Activated CD4-positive, alpha-beta T cell treated with anti-CD3 and anti-CD28 coated beads for 48 hours (primary cell): Measurements from ENCODE around the gene ERC2.

ENCODE experiments used
- DNase-seq: peaks from one replicate; pipeline ENCODE4 v3.0.0-alpha.2; 2020

The ERC2 gene

DNA sequence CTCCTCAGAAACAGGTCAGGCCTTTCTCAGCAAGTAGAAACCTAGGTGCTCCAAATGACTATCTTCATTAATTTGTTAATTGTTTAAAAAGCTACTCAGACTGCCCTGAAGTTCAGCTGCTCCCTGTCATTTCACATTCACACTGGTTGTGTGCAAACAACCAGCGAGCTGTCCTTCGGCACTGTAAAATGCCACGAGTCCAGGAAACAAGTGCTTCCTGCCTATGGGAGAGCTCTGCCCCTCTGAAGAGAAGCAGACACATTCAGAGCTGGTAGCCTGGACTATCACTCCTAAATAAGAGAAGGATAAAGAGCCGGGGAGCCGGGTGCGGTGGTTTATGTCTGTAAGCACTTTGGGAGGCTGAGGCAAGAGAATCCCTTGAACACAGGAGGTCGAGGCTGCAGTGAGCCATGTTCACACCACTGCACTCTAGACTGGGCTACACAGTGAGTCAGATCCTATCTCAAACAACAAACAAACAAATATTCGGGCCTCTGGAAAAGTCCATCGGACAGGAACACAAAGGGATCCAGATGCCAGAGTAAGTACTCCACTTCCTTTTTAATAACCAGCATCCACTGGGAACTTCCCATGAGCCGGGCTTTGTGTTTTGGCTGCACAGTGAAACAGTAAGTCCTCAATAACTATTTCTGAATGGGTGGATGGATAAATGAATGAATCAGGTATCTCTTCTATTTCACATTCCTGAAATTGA lies 866.7 kb downstream of the ERC2 start:
- DNase-seq: no peak

DNA sequence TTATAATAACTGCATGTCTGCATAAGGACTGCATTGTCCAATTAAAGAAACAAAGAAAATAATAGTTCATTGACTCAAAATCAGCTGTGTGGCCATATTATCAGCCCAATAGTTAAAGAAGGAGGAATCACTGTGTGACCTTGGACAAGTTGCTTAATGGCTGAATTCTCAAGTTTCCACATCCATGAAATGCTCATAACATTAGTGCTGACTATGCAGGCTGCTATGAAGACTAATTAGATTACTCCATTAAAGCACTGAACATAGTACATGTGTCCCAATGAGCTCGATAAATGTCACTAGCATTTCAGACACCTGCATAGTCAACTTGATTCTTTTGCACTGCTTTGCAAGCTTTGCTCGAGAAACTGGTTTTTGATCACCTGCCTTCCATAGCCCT lies 870.0 kb downstream of the ERC2 start:
- DNase-seq: no peak

DNA sequence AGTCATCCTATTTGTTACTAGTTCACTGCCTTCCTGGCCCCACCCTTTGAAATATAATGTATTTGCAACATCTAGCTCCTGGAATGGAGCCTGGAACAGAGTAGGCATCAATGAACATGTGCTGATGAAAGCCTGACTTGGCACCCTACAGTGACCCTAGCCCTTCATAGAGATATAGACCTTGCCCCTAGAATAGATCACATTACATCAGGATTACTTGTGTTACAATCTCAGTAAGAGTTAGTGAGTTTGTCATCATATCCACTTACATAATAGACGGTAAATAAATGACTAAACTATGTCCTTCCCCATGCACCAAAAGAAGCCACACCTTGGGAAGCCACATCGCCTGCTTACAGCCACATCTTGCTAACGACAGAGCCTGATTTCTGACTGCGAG lies 870.6 kb downstream of the ERC2 start:
- no peak for DNase-seq

DNA sequence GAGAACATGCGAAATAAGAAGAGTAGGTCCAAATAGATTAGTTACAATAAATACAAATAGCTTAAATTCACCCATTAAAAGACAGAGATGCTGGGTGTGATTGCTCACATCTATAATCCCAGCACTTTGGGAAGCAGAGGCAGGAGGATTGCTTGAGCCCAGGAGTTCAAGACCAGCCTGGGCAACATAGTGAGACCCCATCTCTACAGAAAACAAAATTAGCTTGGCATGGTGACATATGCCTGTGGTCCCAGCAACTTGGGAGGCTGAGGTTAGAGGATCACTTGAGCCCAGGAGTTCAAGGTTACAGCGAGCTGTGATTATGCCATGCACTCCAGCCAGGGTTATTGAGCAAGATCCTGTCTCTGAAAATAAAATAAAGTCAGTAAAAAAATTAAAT lies 872.1 kb downstream of the ERC2 start:
- no peak for DNase-seq

DNA sequence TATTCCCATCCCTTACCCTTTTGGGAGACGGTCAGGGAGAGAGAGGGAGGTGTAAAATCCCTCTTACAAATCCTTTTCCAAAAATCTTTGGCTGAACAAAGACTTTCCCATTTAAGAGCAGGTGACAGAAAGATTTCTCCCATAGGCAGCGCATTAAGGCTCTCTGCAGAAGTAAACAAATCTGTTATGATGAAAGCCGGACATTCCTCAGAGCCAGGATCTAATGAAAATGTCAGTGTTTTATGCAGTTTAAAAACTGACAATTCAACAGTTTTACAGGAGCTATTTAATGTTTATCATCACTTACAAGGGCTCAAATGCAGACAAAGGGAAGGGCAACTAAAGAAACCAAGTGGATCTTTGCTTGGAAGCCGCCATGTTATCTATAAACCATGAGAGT lies 872.8 kb downstream of the ERC2 start:
- no peak for DNase-seq

DNA sequence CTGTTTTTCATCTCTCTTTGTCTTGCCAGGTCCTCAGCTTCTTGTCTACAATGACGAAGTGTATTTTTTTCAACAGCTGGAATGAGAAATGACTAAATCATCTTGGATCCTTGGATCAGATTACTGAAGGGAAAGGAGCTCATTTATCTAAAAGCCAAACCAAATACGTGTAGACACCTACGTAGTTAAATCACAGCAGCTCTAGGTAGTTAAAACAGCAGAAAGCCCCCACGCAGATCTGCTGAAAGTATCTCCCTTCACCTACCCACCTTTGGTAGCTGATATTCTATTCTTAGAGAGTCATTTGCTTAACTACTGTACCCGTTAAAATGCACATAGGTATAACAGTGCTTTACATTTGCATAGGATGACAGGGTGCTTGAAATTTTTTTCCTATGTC lies 875.7 kb downstream of the ERC2 start:
- no peak for DNase-seq

DNA sequence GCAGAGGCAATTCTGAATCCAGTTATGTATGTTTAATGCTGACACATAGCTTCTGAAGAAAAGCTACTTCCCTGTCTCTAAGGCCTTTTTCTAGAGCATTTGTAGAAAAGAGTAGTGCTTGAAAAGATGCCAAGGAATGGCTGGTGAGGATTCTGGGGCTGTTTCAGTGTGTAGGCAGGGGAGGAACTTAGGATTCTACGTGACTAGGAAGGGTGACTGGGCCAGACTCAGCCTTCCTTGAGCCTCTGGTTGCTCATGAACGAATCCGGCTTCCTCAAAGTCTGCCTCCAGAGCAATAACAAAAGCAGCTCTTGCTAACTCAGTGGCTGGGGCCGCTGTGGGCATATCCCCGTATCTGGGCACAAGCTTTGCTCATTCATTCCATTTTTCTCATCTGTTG lies 876.4 kb downstream of the ERC2 start:
- DNase-seq: no peak

DNA sequence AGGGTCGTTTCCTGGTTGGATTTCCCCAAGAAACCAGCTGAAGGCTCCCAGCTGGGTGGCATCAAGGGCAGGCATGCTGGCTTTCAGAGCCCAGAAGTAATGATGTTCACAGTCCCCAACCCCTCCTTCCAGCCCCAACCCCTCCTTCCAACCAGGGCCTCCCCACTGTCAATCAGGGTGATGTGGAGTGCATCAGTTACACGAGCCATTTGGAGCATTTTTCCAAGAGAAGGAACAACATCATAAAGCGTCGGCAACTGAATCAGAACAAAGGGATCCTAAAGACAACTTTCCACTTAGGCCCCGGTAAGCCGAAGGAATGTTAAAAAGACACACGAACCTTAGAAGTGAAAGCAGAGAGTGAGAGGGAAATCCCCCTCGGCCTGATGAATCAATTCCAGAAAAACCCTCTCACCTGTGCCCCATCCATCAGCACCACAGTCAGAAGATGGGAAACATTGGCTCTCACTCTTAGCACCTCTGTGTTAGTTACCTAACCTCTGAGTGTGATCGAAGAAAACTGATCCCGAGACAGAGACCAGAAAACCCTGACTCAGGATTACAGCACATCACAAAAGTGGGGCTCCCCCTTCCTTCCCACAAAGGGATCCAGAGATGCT lies 880.0 kb downstream of the ERC2 start:
- DNase-seq: no peak

DNA sequence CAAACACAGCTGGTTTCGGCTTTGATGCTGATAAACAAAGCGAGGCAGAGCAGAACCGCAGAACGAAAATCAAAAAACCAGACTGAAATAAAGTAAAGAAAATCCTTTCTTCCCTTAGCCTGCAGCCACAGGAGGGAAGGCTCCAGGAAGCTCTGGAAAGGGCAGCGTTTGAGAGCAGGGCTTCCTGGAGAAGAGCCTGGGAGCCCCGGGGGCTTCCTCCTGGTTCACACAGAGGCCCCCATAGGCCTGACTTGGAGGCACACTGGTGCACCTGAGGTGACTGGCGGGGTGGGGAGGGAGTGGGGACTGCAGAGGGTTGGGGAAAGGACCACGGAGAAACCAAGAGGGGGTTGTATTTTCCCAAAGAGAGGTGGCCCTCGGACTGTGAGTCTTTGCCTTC lies 882.4 kb downstream of the ERC2 start:
- DNase-seq: no peak

DNA sequence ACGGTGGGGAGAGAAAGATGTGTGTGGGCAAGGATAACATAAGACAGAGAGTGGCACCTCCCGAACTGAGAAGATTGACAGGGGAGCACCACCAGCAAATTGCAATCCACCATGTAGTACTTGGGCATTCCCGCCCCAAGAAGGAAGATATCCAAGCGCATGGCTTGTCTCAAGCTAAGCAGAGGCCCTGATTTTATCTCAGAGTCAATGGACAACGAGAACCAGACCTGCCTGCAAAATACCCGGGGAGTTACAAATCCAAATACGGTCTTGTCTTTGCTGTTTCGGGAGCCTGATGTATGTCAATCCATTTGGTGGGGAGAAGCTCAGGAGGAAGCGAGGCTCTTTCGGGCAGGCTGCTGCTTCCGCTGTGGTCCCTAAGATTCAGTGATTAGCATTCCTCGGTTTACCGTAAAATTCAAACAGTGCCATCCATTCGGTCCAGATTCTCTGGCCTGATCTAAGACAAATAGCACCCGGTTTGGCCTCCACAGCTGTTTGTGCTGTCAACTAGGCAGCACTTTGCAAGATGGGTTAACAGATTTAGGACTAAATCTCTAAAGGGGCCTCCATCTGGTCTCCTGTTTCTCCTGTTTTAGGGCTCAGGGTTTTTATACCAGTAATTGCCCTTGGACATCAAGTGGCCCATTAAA lies 883.4 kb downstream of the ERC2 start:
- DNase-seq: no peak

DNA sequence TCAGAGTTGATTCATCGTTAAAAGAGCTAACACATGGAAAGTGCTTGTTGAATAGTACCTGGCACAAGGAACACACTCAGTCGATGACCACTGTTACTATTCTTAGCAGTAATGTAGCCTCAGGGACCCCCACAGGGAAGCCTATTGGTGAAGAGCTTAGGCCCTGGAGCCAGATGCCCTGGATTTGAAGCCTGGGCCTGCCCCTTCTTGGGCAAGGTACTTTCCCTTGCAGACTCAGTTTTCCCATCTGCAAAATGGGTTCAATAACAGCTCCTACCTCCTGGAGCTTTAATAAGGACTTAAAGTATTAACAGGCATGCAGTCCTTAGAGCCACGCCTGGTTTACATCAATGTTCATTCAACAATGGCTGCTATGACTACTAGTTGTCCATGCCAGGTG lies 884.2 kb downstream of the ERC2 start:
- no peak for DNase-seq

DNA sequence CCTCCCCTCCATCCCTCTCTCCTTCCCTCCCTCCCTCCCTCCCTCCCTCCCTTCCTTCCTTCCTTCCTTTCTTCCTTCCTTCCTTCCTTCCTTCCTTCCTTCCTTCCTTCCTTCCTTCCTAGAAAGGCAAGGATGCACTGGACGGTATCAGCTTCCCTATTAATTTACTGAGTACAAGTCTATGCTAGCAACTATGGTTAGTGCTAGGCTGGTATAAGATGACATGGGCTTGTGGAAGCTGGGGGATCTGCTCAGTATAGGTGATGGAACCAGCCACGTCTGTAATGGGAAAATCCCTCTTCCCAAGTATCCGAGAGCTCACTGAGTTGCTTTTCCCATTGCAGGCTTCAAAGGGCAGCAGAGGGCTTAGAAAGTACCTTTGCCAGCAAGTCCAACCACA lies 884.8 kb downstream of the ERC2 start:
- no peak for DNase-seq

DNA sequence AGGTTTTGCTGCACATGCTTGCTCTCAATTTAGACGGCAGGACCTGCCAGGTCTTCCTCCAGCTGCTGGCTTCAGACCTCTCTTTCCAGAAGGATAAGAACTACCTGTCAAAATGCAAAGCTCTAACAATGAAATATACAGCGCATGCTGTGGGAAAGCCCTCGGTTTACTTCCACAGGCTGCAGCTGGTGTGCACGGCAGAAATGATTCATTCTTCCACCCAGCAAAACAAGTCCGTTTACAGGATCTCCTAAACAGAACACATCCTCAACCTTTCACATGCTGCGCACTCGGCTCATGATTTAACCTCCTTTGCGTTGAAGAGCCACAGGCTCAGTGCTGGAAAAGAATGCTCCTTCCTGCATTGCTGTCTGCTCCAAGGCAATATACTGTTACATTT lies 888.8 kb downstream of the ERC2 start:
- no peak for DNase-seq

DNA sequence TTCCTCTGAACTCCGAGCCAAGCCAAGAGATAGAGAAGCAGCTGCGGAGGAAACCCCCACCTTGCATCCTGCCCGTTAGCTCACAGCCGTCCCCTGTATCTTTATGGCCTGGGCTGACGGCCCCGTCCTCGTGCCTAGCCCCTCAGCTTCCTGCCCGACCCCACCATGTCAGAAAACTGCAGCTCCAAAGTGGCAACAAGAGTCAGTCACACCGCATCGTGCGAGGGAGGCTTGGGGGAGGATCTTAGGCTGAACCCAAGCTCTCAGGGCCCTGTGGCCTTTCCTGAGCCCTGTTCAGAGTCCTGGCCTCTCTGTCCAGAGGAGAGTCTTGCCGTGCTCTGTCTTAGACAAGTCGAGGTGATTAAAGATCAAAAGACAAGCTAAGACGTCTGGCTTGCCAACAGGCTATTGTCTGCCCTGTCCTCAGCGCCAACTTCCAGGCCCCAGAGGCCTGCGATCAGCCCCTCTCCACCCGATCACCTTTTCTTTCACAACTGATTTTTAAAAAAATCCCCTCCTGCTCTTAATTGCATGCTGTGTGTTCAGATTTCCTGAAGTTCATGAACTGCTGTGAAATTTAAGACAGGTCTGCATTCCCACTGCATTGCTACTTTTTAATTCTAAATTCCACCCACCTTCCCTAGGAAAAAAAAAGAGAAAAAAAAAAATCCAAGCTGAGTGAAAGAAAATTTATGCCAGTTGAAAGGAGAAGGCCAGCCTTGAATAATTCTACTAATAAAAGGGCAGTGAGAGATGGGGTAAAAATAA lies 891.5 kb downstream of the ERC2 start:
- no peak for DNase-seq

DNA sequence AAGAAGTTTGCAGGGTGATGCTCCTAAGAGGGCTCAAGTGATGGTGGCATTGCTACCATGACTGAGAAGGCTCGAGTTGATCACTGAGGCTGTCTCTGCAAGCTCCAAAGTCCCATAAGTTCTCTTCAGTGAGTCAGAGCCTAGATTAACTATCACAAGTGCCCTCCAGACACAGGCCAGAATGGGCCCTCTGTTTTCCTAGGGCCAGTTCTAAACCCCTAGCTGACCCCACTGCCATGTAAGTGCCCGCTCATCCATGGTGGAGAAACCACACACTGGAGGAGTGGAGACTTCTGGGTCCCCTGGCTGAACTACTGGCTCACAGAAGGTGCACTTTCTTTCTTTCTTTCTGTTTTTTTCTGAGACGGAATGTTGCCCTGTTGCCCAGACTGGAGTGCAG lies 893.6 kb downstream of the ERC2 start:
- DNase-seq: no peak

DNA sequence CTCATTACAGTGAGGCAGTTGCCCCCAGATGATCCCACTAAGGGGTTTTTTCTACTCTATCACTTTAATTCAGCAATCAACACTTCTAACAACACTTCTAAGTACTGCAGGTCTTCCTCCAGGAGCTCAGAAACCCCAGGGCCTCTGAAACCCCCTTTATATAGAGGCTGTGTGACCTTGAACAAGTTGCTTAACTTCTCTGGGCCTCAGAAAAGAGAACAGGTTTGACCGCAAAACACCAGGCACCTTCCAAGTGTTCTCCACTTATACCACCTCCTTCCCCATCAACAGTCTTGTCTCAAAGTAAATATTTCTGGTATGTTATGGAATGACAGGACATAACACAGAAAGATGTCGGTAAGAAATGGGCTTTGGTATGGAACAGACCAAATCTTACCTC lies 895.5 kb downstream of the ERC2 start:
- DNase-seq: no peak

DNA sequence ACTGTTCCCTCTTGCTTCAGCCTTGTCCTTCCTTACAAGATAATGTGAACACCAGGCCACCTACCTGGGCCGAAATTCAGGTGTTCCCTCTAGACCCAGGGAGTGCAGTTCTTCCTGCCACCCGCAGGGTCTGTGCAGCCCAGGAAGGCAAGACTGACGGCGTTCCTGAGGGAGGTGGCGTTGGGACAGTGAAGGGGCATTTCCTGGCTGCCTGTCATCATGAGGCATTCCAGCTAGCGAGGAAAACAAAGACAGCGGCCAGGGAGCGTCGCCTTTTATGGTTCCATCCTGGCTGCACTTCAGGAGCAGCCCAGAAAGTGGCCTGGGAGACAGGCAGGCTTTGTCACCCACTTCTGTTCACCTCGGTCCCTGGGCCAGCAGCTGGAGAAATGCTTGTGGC lies 896.4 kb downstream of the ERC2 start:
- no peak for DNase-seq

DNA sequence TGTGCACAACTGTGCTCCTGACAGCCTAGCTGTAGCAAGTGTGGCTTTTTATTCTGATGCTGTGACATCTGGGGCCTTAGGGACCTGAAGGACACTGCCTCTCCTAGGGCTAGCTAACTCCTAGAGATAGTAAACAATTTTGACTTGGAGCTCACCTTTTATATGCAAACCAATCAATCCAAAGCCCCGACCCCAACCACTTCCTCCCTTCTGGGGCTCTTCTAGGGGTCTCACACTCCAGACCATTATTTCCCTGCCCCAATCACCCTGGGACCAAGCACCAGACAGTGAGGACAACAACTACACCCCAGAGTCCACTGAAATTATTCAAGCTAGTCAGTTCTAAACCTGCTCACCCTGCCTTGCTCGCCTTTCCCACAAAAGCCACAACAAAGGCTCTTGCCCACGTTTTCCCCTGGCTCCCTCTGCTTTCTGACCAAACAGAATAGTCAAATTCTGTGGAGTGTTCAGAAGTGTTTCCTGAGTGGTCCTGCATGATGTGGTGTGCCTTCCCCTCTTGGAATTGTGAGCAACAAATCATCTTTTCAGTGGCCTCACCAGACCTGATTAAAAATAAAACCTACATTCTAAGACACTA lies 897.0 kb downstream of the ERC2 start:
- no peak for DNase-seq

DNA sequence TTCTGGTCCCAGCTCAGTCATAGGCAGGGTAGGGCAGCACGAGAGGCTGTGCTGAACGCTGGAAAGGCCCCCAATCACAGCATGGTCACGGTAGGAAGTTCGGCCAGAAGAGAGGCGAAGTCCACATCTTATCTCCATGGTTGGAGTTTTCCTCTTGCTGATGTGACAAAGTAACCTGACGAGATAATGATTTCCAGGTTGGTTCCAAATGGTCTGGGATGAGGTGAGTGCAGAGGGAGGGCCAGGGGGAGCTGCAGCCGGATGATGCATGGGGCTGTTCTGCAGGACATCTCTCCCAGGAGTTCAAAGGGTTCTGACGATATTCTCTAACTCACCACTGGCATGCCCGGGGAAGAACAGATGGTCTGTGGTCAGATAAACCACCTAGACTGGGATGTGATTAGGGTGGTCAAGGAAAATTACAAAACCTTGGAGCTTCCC lies 898.0 kb downstream of the ERC2 start:
- no peak for DNase-seq

DNA sequence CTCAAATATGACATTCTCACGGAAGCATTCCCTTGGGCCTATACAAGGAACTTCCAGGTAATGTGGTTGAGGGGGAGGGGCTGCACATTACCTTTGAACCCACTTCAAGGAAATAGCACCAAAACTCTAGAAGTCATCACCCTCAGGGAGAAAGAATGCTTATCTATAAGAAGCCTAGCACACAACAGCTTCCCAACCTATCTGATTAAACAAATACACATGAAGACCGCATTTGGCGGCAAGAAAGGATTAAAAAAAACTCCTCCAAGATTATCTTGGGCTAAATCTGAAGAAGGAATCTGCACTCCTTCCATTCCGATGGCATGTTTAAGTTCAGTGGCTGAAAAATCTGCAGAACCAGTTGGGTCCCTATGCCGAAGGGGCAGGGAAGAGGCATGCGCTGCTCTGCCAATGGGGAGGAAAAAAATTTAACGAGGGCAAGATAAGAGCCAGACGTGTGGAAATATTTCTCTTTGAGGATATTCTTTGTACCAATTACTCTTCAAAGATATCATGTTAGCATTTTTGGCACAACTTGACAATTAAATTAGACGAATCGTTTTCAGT lies 899.2 kb downstream of the ERC2 start:
- no peak for DNase-seq

DNA sequence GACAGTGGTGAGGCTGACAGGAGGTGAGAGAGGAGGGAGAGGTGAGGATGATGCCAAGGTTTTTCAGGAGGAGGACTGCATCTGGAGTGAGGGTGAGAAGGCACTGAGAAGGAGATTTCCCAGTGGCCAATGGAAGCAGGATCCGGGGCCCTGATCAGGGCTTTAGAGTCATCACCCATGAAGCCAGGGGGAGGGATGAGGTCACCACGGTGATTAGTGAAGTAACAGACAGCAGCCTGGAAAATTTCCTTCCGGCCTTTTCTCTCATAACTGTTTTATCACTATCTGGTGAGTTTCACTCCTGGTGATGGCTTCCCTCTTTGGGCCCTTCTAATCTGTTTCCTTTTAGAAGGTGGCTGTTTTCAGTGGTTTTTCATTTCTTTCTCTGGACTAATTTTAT lies 900.7 kb downstream of the ERC2 start:
- no peak for DNase-seq

DNA sequence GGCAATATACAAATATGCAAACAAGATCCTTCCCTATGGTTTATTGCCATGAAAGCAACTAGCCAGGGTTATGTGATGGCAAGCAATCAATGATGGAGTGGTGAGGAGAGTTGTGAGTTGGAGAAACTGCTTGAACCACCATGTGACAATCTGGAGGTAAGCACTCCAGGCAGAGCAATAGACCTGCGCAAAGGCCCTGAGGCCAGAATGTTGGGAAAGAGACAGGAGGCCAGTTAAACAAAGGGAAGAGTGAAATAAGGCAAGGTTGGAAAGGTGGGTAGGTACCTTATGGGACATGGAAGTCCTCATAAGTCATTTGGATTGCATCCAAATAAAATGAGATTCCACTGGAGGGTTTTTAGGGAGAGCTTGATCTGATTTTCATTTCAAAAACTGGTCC lies 901.1 kb downstream of the ERC2 start:
- DNase-seq: no peak

DNA sequence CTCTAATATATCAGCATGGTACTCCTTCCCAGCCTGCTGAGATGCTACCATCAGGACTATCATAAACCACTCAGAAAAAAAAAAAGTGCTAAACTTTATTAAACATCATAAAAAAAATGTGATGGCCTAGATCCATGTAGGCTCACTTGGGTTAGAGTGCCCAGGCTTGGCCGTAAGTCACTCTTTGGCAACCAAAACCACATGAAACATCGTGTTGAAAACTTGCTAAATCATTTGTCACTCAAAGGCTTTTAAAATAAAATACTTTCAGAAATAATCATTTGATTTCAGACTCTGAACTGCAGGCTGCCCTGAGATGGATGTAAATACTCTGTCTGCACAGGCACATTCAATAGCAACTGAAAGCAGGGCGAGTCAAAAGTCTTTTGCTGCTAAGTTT lies 902.7 kb downstream of the ERC2 start:
- no peak for DNase-seq
